IPS-11a (cell line): ENCODE data around the gene GRIK4.

Experiments used
- H3K4me3 ChIP-seq: one replicate; pipeline ENCODE4 v1.5.1; 2013; ENCODE audit warnings: low read depth, low read length, control low read depth

GRIK4 gene

GRCh38 chr11:120923866-120924508, 412.4 kb downstream of the GRIK4 start:
- H3K4me3 ChIP-seq: no peak overlapping the region

GRCh38 chr11:120925944-120926343, 414.4 kb downstream of the GRIK4 start:
- no peak overlapping the region for H3K4me3 ChIP-seq

GRCh38 chr11:120928627-120929026, 417.1 kb downstream of the GRIK4 start:
- H3K4me3 ChIP-seq: no peak overlapping the region

GRCh38 chr11:120929090-120929489, 417.5 kb downstream of the GRIK4 start:
- no peak overlapping the region for H3K4me3 ChIP-seq

GRCh38 chr11:120929664-120930154, 418.2 kb downstream of the GRIK4 start:
- H3K4me3 ChIP-seq: no peak overlapping the region

- no peak overlapping the region for H3K4me3 ChIP-seq
Measured at GRCh38 chr11:120931057-120931779, 419.7 kb downstream of the GRIK4 start.

- H3K4me3 ChIP-seq: no peak overlapping the region
Measured at GRCh38 chr11:120932305-120932915, 420.9 kb downstream of the GRIK4 start.

GRCh38 chr11:120936356-120936755, 424.8 kb downstream of the GRIK4 start:
- H3K4me3 ChIP-seq: no peak overlapping the region

GRCh38 chr11:120937501-120937900, 426.0 kb downstream of the GRIK4 start:
- no peak overlapping the region for H3K4me3 ChIP-seq

- H3K4me3 ChIP-seq: no peak overlapping the region
Measured at GRCh38 chr11:120938260-120938659, 426.7 kb downstream of the GRIK4 start.

GRCh38 chr11:120940160-120940848, 428.8 kb downstream of the GRIK4 start:
- H3K4me3 ChIP-seq: no peak overlapping the region

GRCh38 chr11:120941000-120941399, 429.5 kb downstream of the GRIK4 start:
- no peak overlapping the region for H3K4me3 ChIP-seq

GRCh38 chr11:120942701-120943100, 431.2 kb downstream of the GRIK4 start:
- H3K4me3 ChIP-seq: no peak overlapping the region

- H3K4me3 ChIP-seq: no peak overlapping the region
Measured at GRCh38 chr11:120945042-120945441, 433.5 kb downstream of the GRIK4 start.

- no peak overlapping the region for H3K4me3 ChIP-seq
Measured at GRCh38 chr11:120950880-120951279, 439.3 kb downstream of the GRIK4 start.

- H3K4me3 ChIP-seq: no peak overlapping the region
Measured at GRCh38 chr11:120952461-120953434, 441.2 kb downstream of the GRIK4 start.

- H3K4me3 ChIP-seq: no peak overlapping the region
Measured at GRCh38 chr11:120954381-120954780, 442.8 kb downstream of the GRIK4 start.

GRCh38 chr11:120956710-120957495, 445.4 kb downstream of the GRIK4 start:
- no peak overlapping the region for H3K4me3 ChIP-seq

- H3K4me3 ChIP-seq: no peak overlapping the region
Measured at GRCh38 chr11:120958185-120958584, 446.6 kb downstream of the GRIK4 start.
